ENCODE data around the gene RSPRY1.

DNA sequence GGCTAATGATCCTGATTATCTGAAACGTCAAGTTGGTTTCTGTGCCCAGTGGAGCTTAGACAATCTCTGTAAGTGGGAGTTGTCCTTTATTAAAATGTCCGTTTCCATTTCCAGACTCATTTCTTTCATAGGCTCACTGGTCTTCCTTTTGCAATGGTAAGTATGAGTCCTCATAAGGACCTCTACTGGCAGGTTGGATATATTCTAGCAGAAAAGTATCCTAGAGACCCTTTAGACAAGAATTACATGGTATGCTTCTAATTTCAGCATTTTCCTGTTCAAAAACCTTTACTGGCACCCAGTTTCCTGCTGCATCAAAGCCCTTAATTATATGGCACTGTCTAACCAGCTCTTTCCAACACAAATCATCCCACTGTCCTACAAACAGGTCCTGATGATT lies 30.8 kb downstream of the RSPRY1 start:
- TF ChIP-seq, protein P1, sequence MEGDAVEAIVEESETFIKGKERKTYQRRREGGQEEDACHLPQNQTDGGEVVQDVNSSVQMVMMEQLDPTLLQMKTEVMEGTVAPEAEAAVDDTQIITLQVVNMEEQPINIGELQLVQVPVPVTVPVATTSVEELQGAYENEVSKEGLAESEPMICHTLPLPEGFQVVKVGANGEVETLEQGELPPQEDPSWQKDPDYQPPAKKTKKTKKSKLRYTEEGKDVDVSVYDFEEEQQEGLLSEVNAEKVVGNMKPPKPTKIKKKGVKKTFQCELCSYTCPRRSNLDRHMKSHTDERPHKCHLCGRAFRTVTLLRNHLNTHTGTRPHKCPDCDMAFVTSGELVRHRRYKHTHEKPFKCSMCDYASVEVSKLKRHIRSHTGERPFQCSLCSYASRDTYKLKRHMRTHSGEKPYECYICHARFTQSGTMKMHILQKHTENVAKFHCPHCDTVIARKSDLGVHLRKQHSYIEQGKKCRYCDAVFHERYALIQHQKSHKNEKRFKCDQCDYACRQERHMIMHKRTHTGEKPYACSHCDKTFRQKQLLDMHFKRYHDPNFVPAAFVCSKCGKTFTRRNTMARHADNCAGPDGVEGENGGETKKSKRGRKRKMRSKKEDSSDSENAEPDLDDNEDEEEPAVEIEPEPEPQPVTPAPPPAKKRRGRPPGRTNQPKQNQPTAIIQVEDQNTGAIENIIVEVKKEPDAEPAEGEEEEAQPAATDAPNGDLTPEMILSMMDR (IDR thresholded peaks at IDR 0.05) = no peak
- TF ChIP-seq POLR2A (IDR thresholded peaks at IDR 0.05) = no peak

All from right lobe of liver (tissue), 4 donors.